Stimulated activated naive CD8-positive, alpha-beta T cell treated with anti-CD3 and anti-CD28 coated beads, Interleukin-15, Interleukin-2, amounts not matched to agents 100 U/mL and 50 U/mL, for 24 hours (primary cell): ENCODE measurements around the gene TTLL9.
"Not testable (repeated sequence)": the region's sequence is repeated elsewhere in the genome, so short reads cannot be mapped to it uniquely, and the experiment has no call there.

Source experiments
- ATAC-seq: fragments of 150-1000 bp; cut with Tn5 transposase; one replicate; pipeline ENCODE4 v1.10.0; 2021
- DNase-seq: peaks from one replicate; pipeline ENCODE4 v3.0.0; 2021

TTLL9 gene, protein sequence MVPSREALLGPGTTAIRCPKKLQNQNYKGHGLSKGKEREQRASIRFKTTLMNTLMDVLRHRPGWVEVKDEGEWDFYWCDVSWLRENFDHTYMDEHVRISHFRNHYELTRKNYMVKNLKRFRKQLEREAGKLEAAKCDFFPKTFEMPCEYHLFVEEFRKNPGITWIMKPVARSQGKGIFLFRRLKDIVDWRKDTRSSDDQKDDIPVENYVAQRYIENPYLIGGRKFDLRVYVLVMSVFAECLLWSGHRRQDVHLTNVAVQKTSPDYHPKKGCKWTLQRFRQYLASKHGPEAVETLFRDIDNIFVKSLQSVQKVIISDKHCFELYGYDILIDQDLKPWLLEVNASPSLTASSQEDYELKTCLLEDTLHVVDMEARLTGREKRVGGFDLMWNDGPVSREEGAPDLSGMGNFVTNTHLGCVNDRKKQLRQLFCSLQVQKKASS

DNA sequence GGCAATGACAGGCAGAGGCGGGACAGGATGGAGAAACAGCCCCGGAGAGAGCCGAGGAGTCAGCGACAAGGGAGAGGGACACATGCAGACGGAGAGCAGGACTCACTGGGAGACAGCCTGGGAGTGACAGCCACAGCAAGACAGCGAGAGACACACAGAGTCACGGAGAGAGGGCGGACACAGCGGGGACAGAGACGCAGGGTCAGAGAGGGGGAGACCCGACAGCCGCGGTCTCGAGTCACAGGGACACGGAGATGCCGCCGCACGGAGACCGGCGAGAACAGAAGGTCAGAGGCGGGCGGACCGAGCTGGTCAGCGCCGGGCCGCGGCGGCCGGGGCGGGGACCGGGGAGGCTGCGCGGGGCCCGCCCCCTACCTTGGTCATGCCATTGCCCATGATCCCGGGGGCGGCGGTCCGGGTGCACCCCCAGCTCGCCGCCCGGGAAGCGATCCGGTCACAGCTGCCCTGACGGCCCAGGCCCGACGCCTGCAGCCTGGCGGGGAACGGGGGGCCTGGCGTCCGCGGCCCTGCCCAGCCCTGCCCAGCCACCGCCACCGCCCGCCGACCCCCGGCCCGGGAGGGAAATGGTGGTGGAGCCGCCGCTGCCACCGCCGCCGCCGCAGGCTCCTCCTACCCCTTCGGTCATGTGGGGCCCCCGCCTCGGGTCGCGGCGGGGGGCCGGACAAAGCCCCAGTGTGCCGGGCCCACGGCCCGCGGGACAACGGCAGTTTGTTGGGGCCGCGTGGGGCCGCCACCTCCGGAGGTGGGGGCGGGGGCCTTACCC lies at the start of gene TTLL9, which contains the start of gene DUSP15:
Gene TTLL9, plus strand, starts transcription at position 693 of the 784 bp plus-strand sequence. CDS start 493 bp downstream, outside the sequence.
Gene DUSP15, minus strand, starts transcription at position 586 of the 784 bp plus-strand sequence. Its CDS starts 190 bp downstream, at position 396.
- ATAC-seq (no peak), DNase-seq (peak; percentile 14)

- no peak for ATAC-seq
- DNase-seq: no peak
These were observed 49.0 kb upstream of the TTLL9 start for GRCh38 chr20:31821427-31821826.

GRCh38 chr20:31822421-31823330 lies 47.8 kb upstream of the TTLL9 start:
- DNase-seq: peak; percentile 80
- peak; percentile 78 for ATAC-seq

DNA sequence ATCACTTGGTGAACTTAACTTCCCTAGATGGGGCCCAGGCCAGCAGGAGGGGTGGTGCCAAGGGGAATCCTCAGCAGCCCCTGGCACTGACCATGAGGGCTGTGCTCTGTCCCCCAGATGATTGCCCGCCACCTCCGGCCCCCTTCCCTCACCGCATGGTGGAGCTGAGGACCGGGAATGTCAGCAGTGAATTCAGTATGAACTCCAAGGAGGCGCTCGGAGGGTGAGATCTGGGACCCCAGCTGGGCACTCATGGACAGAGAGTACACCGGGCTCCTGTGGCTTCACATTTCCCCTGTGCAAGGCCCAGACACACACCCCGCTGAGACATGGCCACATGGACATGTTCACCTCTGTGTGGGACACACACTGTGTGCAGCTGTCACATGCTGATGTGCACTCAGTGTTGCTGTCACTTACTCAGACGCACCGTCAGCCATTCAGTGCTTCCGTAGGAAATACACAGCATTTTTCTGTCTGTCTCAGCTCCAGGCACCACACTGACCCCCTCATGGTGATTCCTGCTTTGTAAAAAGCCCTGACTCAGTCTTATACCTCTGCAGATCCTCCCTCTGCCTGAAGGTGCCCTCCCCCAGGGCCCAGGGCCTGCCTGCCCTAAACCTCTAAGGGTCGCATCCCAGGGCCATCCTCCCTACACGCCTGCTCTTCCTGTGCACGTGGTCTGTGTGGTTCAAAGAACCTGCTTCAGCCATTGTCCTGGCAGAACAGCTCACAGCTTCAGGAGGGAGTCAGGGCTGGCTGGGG lies 46.9 kb upstream of the TTLL9 start:
- ATAC-seq: no peak

DNA sequence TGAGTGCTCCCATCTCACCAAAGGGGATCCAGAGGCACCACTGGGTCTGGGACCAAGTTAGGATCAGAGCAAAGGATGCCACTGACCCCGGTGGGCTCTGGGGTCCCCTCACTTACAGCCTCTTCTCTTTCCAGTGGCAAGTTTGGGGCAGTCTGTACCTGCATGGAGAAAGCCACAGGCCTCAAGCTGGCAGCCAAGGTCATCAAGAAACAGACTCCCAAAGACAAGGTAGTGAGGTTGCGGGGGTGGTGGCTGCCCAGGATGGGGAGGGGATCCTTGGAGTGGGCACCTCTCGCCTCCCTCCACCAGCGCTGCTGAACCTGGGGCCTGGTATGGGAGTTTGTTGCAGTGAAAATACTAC lies 46.3 kb upstream of the TTLL9 start:
- DNase-seq (no peak), ATAC-seq (no peak)

More for the DNA sequence above, 46.9 kb upstream of the TTLL9 start:
- DNase-seq: no peak

DNA sequence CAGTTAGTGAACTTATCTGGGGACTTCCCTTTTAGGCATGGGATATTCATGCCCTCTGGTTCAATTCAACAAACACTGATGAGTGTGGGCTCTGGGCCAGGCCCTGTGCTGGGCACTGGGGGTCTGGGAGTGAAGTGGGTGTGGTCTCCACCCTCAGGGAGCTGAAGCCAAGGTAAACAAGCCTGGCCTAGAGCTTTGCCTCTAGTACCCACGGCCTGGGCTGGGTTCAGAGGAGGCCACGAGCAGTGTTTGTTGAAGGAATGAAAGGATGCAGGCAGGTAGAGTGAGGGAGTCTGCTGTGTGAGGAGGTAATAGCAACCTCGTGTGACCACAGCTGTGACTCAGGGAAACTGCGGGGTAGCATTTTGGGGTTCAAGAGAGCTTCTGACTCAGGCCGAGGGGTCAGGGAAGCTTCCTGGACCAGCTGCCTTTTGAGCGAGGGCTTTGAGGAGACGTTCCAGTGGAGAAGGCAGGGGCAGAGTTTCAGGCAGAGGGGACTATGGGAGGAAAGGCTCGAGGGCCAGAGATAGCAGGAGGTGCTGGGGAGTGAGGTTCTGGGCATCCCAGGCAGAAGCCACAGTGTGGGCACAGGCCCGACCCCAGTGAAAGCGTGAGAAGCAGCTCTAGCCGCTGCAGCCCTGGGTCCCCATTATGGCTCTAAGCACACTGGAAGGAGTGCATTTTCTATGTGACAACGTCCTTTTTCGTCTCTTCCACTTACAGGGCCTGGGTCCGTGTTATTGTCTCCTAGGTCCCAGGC lies 45.7 kb upstream of the TTLL9 start:
- DNase-seq: no peak
- ATAC-seq: no peak

GRCh38 chr20:31826074-31826473 lies 44.4 kb upstream of the TTLL9 start:
- no peak for ATAC-seq
- no peak for DNase-seq

DNA sequence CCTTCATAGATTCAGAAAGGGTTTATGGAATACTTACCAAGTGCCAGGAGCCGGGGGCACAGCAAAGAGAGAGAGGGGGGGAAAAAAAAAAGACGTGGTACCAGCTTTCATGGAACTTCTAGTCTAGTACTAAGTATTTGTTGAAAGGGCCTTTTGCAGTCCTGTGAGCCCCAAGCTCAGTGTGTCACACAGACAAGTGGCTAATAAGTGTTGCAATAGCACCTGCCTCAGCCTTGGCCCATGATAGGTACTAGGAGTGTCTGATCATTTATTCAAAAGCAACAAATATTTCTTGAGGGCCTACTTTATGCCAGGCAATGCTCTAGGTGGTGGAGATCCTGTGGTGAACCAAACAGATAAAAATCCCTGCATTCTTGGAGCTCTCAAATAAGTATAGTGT lies 43.4 kb upstream of the TTLL9 start:
- DNase-seq: no peak

GRCh38 chr20:31828016-31828415 lies 42.4 kb upstream of the TTLL9 start:
- not testable (repeated sequence) for ATAC-seq, DNase-seq

More for the DNA sequence above, 43.4 kb upstream of the TTLL9 start:
- no peak for ATAC-seq

GRCh38 chr20:31829731-31830130 lies 40.7 kb upstream of the TTLL9 start:
- ATAC-seq: no peak
- DNase-seq: no peak

DNA sequence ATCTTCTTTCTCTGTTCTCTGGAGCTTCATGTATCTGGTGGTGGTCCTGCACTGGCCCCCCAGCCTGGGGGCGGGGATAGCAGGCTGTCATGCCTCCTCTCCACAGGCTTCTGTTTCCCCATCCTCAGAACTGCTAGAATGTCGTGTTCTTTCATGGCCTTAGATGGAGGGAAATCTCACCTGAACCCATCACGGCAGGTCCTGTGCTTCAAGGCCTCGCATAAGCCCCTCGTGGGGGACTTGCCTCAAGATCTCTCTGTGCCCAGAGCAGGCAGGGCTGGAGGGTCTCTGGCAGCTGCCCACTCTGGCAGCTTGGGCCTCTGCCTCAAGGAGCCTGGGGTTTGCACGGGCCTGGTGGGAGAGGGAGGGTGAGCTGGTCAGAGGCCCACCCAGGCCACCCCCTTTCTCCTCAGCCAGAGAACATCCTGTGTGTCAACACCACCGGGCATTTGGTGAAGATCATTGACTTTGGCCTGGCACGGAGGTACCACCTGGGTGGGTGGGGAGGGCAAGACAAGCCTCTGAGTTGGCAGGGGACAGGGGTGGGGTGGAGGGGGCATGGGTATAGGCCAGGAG lies 39.9 kb upstream of the TTLL9 start:
- DNase-seq (no peak), ATAC-seq (no peak)

GRCh38 chr20:31831211-31831610 lies 39.2 kb upstream of the TTLL9 start:
- DNase-seq: no peak
- no peak for ATAC-seq

GRCh38 chr20:31831771-31832306 lies 38.6 kb upstream of the TTLL9 start:
- DNase-seq (no peak), ATAC-seq (no peak)

DNA sequence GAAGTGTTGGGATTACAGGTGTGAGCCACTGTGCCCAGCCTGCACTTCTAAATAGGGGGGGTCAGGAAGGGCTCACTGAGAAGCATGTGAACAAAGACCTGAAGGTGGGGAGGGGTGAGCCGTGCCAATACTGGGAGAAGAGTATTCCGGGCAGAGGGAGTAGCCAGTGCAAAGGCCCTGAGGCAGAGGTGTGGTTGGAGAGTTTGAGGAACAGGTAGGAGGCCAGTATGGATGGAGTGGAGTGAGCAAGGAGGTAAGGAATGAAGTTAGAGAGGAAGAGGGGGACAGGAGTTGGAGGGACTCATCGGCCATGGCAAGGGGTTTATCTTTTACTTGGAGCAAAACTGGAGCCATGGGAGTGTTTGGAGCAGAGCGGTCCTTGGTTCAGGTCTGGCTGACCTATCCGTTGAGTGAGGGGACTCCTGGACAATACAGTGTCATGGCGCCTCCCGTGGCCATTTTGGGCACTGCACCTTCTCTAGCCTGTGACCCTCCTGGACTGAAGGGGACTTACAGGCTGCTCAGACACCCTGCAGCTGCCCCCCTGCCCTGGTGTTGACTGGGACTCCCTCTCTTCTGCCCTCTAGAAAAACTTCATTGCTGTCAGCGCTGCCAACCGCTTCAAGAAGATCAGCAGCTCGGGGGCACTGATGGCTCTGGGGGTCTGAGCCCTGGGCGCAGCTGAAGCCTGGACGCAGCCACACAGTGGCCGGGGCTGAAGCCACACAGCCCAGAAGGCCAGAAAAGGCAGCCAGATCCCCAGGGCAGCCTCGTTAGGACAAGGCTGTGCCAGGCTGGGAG lies 37.1 kb upstream of the TTLL9 start:
- ATAC-seq (no peak), DNase-seq (peak; percentile 81)

GRCh38 chr20:31833931-31834521 lies 36.4 kb upstream of the TTLL9 start:
- DNase-seq (no peak), ATAC-seq (no peak)

GRCh38 chr20:31835554-31835953 lies 34.9 kb upstream of the TTLL9 start:
- ATAC-seq: no peak

DNA sequence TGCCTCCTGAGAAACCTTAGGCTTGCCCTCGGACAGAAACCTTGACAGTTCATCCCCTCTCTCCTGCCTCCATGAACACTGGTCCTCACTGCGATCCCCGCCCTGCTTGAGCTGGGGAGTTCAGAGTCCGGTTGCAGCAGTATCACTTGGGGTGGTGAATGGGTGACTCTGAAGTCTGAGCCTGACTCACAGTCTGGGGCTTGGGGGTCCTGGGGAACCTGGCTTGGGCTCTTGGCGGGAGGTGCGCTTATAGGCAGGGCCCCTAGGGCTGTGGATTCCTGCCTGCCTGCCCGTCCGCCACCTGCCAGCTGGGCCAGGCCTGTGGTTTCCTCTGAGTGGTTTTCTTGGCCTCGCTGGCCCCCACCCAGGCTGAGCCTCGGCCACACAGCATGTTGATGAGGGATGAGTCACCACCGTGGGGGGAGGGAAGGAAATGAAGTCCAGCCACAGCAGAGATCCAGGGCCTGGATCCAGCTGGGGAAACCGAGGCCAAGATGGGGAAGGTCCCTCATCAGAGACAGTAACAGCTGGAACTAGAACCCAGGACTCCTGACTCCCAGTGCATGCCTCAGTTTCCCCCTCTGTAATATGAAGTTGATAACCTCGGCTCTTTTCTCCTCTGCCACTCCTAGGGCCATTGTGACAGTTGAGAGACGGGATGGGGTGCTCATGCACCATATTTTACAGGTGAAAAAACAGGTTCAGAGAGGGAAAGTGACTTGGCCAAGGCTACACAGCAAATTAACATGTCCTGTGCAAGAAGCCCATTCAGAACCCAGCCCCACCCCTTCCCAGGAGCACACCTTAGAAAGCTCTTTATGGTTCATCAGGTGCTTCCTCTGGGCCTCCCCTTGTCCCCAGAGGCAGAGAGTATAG lies 34.2 kb upstream of the TTLL9 start:
- ATAC-seq: peak; percentile 38
- peak; percentile 46 for DNase-seq

More at GRCh38 chr20:31835554-31835953, 34.9 kb upstream of the TTLL9 start:
- DNase-seq: no peak
